Measurements from ENCODE around the gene FAM32A. TPM values are rescaled to one million over a fixed set of nuclear protein-coding genes. Genes with fewer than 3 reads are reported as not detected.

The FAM32A gene
- total and polyA plus RNA-seq, 10 of the 15 experiments (the other 5 are each of a cell fraction or from before 2014, with no cell fraction given): 33.3 to 116 (median 71.9) TPM

DNA sequence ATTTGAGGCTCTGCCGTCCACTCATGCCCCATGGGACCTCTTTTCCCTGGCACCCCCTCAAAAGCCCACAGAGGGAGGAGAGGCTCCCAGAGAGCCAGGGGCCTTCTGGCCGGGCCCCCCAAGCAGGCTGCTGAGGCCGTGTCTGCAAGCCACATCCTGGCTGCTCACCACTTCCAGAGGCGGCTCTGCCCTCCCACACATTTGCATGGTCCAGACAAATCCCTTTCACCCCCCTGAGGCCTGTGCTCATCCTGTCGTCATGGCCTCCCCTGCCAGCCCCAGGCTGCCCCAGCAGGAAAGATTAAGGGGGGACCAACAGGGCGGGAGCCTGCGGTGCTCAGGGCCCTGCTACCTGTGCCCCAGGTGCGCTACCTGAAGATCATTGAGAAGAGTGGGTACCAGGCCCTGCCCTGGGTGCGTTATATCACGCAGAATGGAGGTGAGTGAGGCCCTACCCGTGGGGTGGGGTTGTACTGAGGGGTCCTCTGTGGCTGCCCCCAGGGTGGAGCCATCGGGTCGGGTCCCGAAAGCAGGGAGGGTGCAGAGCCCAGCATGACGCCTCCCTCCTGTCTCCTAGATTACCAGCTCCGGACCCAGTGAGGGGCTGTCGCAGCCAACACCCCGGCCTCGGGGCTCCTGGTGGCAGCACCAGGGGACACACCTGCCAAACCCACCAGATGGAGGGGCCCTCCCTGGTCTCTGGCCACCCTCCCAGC is 48.8 kb downstream of the FAM32A start (continued):
- TF ChIP-seq NFYB (IDR thresholded peaks at IDR 0.05; ENCODE audit: insufficient read depth, low read depth, low read length) (no peak), ESRRA (IDR thresholded peaks at IDR 0.05; ENCODE audit: low read length) (no peak), SREBF2 (IDR thresholded peaks at IDR 0.05; ENCODE audit: low read length) (no peak)

DNA sequence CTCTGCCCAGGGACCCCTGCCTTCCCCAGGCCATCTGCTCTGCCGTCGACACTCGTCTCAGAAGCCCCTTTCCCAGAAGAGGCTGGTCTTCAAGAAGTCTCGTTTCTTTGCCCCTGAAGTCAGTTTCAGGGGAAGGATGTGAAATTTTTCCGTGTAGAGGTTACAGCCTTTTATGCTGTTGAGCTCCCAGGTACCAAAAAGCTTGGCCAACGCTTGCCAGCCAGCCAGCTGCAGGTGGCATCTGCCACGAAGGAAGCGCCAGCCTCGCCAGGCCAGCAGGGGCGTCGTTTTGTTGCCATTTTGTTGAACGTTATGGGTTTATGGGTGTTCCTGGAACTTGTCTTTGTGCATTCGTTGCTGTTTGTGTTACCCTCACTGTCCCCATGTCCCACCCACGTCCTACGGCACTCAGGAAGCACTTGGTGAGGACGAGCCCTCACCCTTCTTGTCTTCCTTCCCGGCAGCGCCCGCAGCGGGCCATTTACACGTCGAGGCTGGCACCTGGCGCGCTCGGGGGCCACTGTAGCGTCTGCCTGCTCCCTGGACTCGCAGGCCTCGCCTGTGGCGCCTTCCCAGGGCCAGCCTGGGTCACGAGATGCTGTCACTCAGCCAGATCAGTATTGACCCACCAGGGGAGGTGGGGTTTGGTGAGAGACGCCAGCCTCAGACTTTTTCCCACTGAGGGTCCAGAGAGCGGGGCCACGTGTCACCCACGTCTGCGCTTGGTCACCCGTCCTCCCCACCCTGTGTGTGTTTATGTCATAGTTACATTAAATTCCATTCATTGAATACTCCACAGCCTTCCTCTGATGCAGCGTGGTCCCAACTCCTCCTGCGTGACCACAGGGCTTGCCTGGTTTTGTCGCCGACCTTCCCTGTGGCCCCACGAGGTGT is 49.6 kb downstream of the FAM32A start:
- no peaks in the 10 kb centered on the region for H3K79me2 ChIP-seq (ENCODE audit: control insufficient read depth, insufficient read depth, low read length)
- ChIA-PET CTCF (no interaction called here), POLR2A (no interaction called here), SMC1A (ENCODE audit: uncharacterized antibody, unreplicated experiment) (no interaction called here), RAD21 (ENCODE audit: unreplicated experiment) (no interaction called here)
- in situ Hi-C loops (cut with MboI): no loop called here
- H3K4me2 ChIP-seq (ENCODE audit: control insufficient read depth, insufficient read depth): no peak overlapping the region
- DNase-seq (ENCODE audit: low read depth, low spot score) (no peak), FAIRE-seq (no peak), ATAC-seq (no peak)
- 93% methylated on average over 41 of the region's 41 CpGs for WGBS (ENCODE audit: insufficient coverage, insufficient replicate concordance, low lambda C conversion rate, missing lambda C conversion rate)
- no peaks in the 10 kb centered on the region for H3K9me3 ChIP-seq (replicated peaks; ENCODE audit: control insufficient read depth, insufficient read depth, low read length)
- H3K27ac ChIP-seq (ENCODE audit: control insufficient read depth, insufficient read depth): no peak overlapping the region
- H3K36me3 ChIP-seq (ENCODE audit: control insufficient read depth in 2 of 2, insufficient read depth in 2 of 2, low read length in 1 of 2): peaks cover 0 to 5% of the 10 kb centered on the region in 2 experiments; a peak in 3 of 4 replicates
- no peak overlapping the region for H3K9ac ChIP-seq (ENCODE audit: control insufficient read depth, insufficient read depth, low read length)
- H3K4me1 ChIP-seq (ENCODE audit: control insufficient read depth, insufficient read depth, low read length): no peaks in the 10 kb centered on the region
- no peaks in the 10 kb centered on the region for H3K27me3 ChIP-seq (replicated peaks in 1 of 2; ENCODE audit: control insufficient read depth in 2 of 2, insufficient read depth in 2 of 2, low read length in 1 of 2)
- no TSS peak for BruUV-seq (replicated peaks)
- no peak overlapping the region for H3K4me3 ChIP-seq
- intact Hi-C loops (cut with micrococcal nuclease; ENCODE audit: unreplicated experiment): no loop called here
- no peak overlapping the region for H2AFZ ChIP-seq (ENCODE audit: control insufficient read depth, low read depth, low read length)
- no peaks in the 10 kb centered on the region for H4K20me1 ChIP-seq (ENCODE audit: control insufficient read depth, insufficient read depth)
- TF ChIP-seq, protein P1, sequence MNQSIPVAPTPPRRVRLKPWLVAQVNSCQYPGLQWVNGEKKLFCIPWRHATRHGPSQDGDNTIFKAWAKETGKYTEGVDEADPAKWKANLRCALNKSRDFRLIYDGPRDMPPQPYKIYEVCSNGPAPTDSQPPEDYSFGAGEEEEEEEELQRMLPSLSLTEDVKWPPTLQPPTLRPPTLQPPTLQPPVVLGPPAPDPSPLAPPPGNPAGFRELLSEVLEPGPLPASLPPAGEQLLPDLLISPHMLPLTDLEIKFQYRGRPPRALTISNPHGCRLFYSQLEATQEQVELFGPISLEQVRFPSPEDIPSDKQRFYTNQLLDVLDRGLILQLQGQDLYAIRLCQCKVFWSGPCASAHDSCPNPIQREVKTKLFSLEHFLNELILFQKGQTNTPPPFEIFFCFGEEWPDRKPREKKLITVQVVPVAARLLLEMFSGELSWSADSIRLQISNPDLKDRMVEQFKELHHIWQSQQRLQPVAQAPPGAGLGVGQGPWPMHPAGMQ (IDR thresholded peaks at IDR 0.05; ENCODE audit: borderline replicate concordance): no peak
- TF ChIP-seq, protein P2, sequence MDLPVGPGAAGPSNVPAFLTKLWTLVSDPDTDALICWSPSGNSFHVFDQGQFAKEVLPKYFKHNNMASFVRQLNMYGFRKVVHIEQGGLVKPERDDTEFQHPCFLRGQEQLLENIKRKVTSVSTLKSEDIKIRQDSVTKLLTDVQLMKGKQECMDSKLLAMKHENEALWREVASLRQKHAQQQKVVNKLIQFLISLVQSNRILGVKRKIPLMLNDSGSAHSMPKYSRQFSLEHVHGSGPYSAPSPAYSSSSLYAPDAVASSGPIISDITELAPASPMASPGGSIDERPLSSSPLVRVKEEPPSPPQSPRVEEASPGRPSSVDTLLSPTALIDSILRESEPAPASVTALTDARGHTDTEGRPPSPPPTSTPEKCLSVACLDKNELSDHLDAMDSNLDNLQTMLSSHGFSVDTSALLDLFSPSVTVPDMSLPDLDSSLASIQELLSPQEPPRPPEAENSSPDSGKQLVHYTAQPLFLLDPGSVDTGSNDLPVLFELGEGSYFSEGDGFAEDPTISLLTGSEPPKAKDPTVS (IDR thresholded peaks at IDR 0.05; ENCODE audit: low read depth, low read length): no peak
- TF ChIP-seq ZNF622 (IDR thresholded peaks at IDR 0.05) (no peak), CHD2 (IDR thresholded peaks at IDR 0.05; ENCODE audit: borderline replicate concordance, low read depth, low read length) (no peak), STAT3 (IDR thresholded peaks at IDR 0.05; ENCODE audit: low read depth, low read length) (no peak), ETV6 (conservative IDR thresholded peaks at IDR 0.05 in 1 of 2, IDR thresholded peaks at IDR 0.05 in 1 of 2; ENCODE audit: borderline replicate concordance in 1 of 2, low read depth in 1 of 2) (no peak), ATF7 (IDR thresholded peaks at IDR 0.05; ENCODE audit: low read depth) (no peak)
- TF ChIP-seq, protein P3, sequence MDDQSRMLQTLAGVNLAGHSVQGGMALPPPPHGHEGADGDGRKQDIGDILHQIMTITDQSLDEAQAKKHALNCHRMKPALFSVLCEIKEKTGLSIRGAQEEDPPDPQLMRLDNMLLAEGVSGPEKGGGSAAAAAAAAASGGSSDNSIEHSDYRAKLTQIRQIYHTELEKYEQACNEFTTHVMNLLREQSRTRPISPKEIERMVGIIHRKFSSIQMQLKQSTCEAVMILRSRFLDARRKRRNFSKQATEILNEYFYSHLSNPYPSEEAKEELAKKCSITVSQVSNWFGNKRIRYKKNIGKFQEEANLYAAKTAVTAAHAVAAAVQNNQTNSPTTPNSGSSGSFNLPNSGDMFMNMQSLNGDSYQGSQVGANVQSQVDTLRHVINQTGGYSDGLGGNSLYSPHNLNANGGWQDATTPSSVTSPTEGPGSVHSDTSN (IDR thresholded peaks at IDR 0.05; ENCODE audit: insufficient replicate concordance, low read depth, low read length): no peak
- TF ChIP-seq, protein P4, sequence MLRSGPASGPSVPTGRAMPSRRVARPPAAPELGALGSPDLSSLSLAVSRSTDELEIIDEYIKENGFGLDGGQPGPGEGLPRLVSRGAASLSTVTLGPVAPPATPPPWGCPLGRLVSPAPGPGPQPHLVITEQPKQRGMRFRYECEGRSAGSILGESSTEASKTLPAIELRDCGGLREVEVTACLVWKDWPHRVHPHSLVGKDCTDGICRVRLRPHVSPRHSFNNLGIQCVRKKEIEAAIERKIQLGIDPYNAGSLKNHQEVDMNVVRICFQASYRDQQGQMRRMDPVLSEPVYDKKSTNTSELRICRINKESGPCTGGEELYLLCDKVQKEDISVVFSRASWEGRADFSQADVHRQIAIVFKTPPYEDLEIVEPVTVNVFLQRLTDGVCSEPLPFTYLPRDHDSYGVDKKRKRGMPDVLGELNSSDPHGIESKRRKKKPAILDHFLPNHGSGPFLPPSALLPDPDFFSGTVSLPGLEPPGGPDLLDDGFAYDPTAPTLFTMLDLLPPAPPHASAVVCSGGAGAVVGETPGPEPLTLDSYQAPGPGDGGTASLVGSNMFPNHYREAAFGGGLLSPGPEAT (IDR thresholded peaks at IDR 0.05; ENCODE audit: low read depth): no peak
